ENCODE measurements around the gene MAL.
A peak's percentile ranks its signal among the peaks of the same experiment; 100 is the strongest.
"Not testable (repeated sequence)": the region's sequence is repeated elsewhere in the genome, so short reads cannot be mapped to it uniquely, and the experiment has no call there.

MAL gene

GRCh38 chr2:95034818-95035217 lies 9.3 kb downstream of the MAL start:
- no peak for DNase-seq

GRCh38 chr2:95036596-95037383 lies 11.3 kb downstream of the MAL start:
- DNase-seq = no peak

DNA sequence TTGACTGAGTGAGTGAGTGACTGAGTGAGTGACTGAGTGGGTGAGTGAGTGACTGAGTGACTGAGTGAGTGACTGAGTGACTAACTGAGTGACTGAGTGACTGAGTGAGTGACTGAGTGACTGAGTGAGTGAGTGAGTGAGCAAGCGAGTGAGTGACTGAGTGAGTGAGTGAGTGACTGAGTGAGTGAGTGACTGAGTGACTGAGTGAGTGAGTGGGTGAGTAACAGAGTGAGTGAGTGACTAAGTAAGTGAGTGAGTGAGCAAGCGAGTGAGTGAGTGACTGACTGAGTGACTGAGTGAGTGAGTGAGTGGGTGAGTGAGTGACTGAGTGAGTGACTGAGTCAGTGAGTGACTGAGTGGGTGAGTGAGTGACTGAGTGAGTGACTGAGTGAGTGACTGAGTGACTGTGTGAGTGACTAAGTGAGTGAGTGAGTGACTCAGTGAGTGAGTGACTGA lies 11.9 kb downstream of the MAL start:
- no peak for DNase-seq

- DNase-seq = not testable (repeated sequence)
These were observed 12.5 kb downstream of the MAL start for GRCh38 chr2:95037841-95038585.

DNA sequence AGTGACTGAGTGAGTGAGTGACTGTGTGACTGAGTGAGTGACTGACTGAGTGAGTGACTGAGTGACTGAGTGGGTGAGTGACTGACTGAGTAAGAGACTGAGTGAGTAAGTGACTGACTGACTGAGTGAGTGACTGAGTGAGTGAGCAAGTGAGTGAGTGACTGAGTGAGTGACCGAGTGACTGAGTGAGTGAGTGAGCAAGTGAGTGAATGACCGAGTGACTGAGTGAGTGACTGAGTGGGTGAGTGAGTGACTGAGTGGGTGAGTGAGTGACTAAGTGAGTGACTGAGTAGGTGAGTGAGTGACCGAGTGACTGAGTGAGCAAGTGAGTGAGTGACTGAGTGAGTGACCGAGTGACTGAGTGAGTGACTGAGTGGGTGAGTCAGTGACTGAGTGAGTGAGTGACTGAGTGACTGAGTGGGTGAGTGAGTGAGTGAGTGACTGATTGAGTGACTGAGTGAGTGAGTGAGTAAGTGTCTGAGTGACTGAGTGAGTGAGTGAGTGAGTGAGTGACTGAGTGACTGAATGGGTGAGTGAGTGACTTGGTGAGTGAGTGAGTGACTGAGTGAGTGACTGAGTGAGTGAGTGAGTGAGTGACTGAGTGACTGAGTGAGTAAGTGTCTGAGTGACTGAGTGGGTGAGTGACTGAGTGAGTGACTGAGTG lies 13.3 kb downstream of the MAL start:
- DNase-seq = no peak

- no peak for DNase-seq
These were observed 13.9 kb downstream of the MAL start for GRCh38 chr2:95039363-95039762.

DNA sequence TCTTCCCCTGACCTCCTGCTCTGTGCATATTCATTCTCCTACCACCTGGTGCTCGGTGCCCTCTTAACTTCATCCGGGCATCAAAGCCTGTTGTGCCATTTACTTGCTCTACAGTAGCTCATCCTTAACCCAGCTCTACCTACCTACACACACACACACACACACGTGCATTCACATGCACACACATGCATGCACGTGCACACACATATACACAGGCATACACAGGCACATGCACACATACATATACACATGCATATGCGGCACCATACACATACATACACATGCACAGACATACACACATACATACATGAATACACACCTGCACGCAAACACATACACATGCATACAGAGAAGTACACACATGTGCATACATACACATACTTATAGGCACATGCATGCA lies 14.5 kb downstream of the MAL start:
- DNase-seq = no peak

- no peak for DNase-seq
These were observed 14.9 kb downstream of the MAL start for GRCh38 chr2:95040426-95040825.

GRCh38 chr2:95041060-95041823 lies 15.7 kb downstream of the MAL start:
- DNase-seq = no peak

GRCh38 chr2:95041824-95042442 lies 16.4 kb downstream of the MAL start:
- DNase-seq = no peak

GRCh38 chr2:95042472-95043271 lies 17.2 kb downstream of the MAL start:
- DNase-seq = no peak

- peak; percentile 52 for DNase-seq
These were observed 18.0 kb downstream of the MAL start for GRCh38 chr2:95043300-95044093.

GRCh38 chr2:95044601-95045000 lies 19.1 kb downstream of the MAL start:
- DNase-seq = no peak

GRCh38 chr2:95046371-95047112 lies 21.0 kb downstream of the MAL start:
- DNase-seq = no peak

DNA sequence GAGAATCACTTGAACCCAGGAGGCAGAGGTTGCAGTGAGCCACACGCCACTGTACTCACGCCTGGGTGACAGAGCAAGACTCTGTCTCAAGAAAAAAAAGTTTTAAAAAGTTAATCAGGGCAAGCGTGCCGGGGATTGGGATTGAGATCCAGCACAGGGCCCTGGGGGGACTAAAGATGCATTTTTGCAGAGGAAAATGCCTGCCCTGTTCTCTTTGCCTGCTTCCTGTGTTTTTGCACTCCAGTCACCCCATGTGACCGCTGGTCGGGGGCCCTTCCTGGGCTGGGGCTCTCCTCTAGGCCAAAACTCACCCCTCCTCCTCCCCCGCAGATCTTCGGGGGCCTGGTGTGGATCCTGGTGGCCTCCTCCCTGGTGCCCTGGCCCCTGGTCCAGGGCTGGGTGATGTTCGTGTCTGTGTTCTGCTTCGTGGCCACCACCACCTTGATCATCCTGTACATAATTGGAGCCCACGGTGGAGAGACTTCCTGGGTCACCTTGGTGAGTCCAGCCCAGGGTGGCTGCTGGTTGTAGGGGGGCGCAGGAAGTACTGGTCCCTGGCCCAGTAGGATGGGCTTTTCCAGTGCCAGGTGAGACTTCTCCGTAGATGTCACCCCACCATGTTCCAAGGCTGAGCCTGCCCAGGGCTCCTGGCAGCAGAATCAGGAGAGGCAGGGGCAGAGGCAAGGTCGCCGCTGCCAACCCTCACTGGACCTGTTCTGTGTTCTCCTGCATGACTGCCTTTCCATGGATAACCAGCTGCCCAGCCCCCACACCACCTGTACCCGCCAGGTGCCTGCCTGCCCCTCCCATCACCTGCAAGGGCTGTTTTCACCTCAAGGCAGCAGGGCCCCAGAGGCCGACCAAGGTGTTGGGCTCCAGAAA lies 22.4 kb downstream of the MAL start:
- no peak for DNase-seq

- no peak for DNase-seq
These were observed 23.5 kb downstream of the MAL start for GRCh38 chr2:95048825-95049682.

DNA sequence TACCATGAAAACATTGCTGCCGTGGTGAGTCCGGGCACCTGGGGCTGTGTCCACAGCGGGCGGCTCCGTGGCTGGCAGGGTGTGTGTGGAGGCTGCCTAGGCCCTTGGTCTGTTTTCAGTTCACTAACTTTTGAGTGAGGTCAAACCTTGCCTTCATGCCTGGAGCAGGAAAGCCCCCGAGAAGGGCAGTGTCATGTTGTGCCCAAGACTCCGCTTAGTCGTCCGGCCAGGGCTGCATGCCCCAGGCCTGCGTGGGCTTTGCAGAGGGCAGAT lies 24.1 kb downstream of the MAL start:
- DNase-seq = no peak

DNA sequence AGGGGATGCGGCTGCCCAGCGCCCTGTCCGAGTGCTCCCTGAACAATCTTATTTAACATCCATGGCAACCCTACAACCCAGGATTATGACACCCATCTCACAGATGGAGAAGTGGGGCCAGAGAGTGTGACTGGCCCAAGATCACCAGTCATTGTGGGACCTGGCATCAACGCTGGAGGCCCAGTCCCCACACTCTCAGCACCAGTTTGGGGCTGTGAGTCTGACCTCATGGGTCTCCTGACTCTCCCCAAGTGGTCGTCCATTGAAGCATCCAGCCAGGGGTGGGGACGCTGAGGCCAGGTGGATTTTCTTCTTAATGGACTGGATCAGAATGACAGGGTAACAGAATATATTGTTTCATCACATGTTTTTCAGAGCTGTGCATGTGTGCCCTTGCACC lies 24.5 kb downstream of the MAL start:
- DNase-seq = no peak

Data from DMS 273 treated with DMSO at 0.1 percent for 48 hours (cell line).